Liver (tissue), 9 donors: ENCODE results near the gene REEP1. TPM values are rescaled to one million over a fixed set of nuclear protein-coding genes. Genes with fewer than 3 reads are reported as not detected.

Experiments
- DNase-seq: peaks from one replicate; pipeline ENCODE4 v3.0.0-alpha.2; 2017; ENCODE audit warnings: low spot score
- H3K27ac ChIP-seq, 2 donors: one replicate each; pipeline ENCODE4 v1.7.0; 2013; ENCODE audit warnings: inconsistent platforms in 2 of 2, low read length in 2 of 2, control low read depth in 1 of 2, low read depth in 1 of 2, mild to moderate bottlenecking in 1 of 2
- H3K27me3 ChIP-seq, 4 donors: one replicate each; pipeline versions ENCODE4 v1.6.1 to v1.7.0; 2013; ENCODE audit warnings: low read length in 3 of 4, inconsistent platforms in 1 of 4, mild to moderate bottlenecking in 1 of 4, moderate library complexity in 1 of 4; ENCODE audit not compliant: control insufficient read depth in 4 of 4, insufficient read depth in 4 of 4
- H3K36me3 ChIP-seq, 4 donors: one replicate each; pipeline versions ENCODE4 v1.6.1 to v1.7.0; 2013; ENCODE audit warnings: low read length in 3 of 4, mild to moderate bottlenecking in 3 of 4, low read depth in 1 of 4, moderate library complexity in 1 of 4; ENCODE audit not compliant: control insufficient read depth in 4 of 4, insufficient read depth in 3 of 4
- H3K4me1 ChIP-seq, 4 donors: one replicate each; pipeline versions ENCODE4 v1.6.1 to v1.7.0; 2013; ENCODE audit warnings: low read length in 3 of 4, mild to moderate bottlenecking in 3 of 4, moderate library complexity in 1 of 4; ENCODE audit not compliant: control insufficient read depth in 4 of 4, insufficient read depth in 4 of 4
- H3K4me3 ChIP-seq, 3 donors: one replicate each; pipeline versions ENCODE4 v1.6.1 to v1.7.0; 2013; ENCODE audit warnings: low read length in 3 of 3, control low read depth in 1 of 3, low read depth in 1 of 3, mild to moderate bottlenecking in 1 of 3
- H3K9ac ChIP-seq, 2 donors: one replicate each; pipeline ENCODE4 v1.7.0; 2013; ENCODE audit warnings: low read length in 2 of 2, mild to moderate bottlenecking in 2 of 2, moderate library complexity in 2 of 2, control low read depth in 1 of 2, low read depth in 1 of 2
- H3K9me3 ChIP-seq, 4 donors: one replicate each; pipeline versions ENCODE4 v1.6.1 to v1.7.0; 2013; ENCODE audit warnings: low read length in 3 of 4; ENCODE audit not compliant: control insufficient read depth in 4 of 4
- EGR1 ChIP-seq, 2 donors: IDR thresholded peaks; 2 replicates each; pipeline ENCODE4 v1.6.1; 2016 to 2018; ENCODE audit warnings: antibody characterized with exemption in 2 of 2, low read depth in 2 of 2
- FOXA1 ChIP-seq: IDR thresholded peaks from 2 replicates; pipeline ENCODE4 v1.6.1; 2016; ENCODE audit warnings: antibody characterized with exemption
- FOXA2 ChIP-seq: IDR thresholded peaks from 2 replicates; pipeline ENCODE4 v1.6.1; 2016; ENCODE audit warnings: antibody characterized with exemption
- GABPA ChIP-seq, 2 donors: IDR thresholded peaks in 1 of 2; conservative IDR thresholded peaks in 1 of 2; 2 replicates each; pipeline ENCODE4 v1.6.1; 2016; ENCODE audit warnings: antibody characterized with exemption in 2 of 2, mild to moderate bottlenecking in 1 of 2, moderate library complexity in 1 of 2
- HNF4A ChIP-seq, 2 donors: conservative IDR thresholded peaks; 2 replicates each; pipeline ENCODE4 v1.6.1; 2016; ENCODE audit warnings: antibody characterized with exemption in 2 of 2, mild to moderate bottlenecking in 2 of 2
- HNF4G ChIP-seq: IDR thresholded peaks from 2 replicates; pipeline ENCODE4 v1.6.1; 2016; ENCODE audit warnings: antibody characterized with exemption
- JUND ChIP-seq, 2 donors: IDR thresholded peaks; 2 replicates each; pipeline ENCODE4 v1.6.1; 2016; ENCODE audit warnings: antibody characterized with exemption in 2 of 2
- MAX ChIP-seq: IDR thresholded peaks from 2 replicates; pipeline ENCODE4 v1.6.1; 2016; ENCODE audit warnings: antibody characterized with exemption
- NR2F2 ChIP-seq: IDR thresholded peaks from 2 replicates; pipeline ENCODE4 v1.6.1; 2016; ENCODE audit warnings: antibody characterized with exemption
- RAD21 ChIP-seq, 2 donors: IDR thresholded peaks; 2 replicates each; pipeline ENCODE4 v1.6.1; 2016; ENCODE audit warnings: antibody characterized with exemption in 2 of 2, mild to moderate bottlenecking in 2 of 2
- REST ChIP-seq: IDR thresholded peaks from 2 replicates; pipeline ENCODE4 v1.6.1; 2016; ENCODE audit warnings: antibody characterized with exemption, mild to moderate bottlenecking
- RXRA ChIP-seq, 2 donors: IDR thresholded peaks; 2 replicates each; pipeline ENCODE4 v1.6.1; 2017 to 2018; ENCODE audit warnings: antibody characterized with exemption in 2 of 2, mild to moderate bottlenecking in 1 of 2
- SP1 ChIP-seq: IDR thresholded peaks from 2 replicates; pipeline ENCODE4 v1.6.1; 2018; ENCODE audit warnings: antibody characterized with exemption, mild to moderate bottlenecking
- TAF1 ChIP-seq: conservative IDR thresholded peaks from 2 replicates; pipeline ENCODE4 v1.6.1; 2016; ENCODE audit warnings: antibody characterized with exemption, mild to moderate bottlenecking
- YY1 ChIP-seq: IDR thresholded peaks from 2 replicates; pipeline ENCODE4 v1.6.1; 2016; ENCODE audit warnings: antibody characterized with exemption, mild to moderate bottlenecking
- ZBTB33 ChIP-seq: IDR thresholded peaks from 2 replicates; pipeline ENCODE4 v1.6.1; 2016; ENCODE audit warnings: antibody characterized with exemption
- WGBS: extraction: QIAGEN DNeasy Blood & Tissue Kit; methylation state at CpG from one replicate; pipeline ENCODE4 v1.1.7; 2013; 5-methylcytosine and 5-hydroxymethylcytosine counted together
- polyA plus RNA-seq, 2 donors: library from polyadenylated mRNA; stranded (reverse) in 1 of 2; unstranded in 1 of 2; fragments of 200-250 nt in 1 of 2; fragments of >200 nt in 1 of 2; fragmentation: Nextera tagmentation in 1 of 2; extraction: Ambion mirVana in 1 of 2; gene quantifications; one replicate each; pipeline versions ENCODE4 v1.2.1 to v1.2.3, GENCODE V29; 2013 to 2015
- total RNA-seq, 2 donors: library from RNA; depleted of rRNA; stranded (reverse); fragments of >200 nt; gene quantifications; one replicate each; pipeline ENCODE4 v1.2.3, GENCODE V29; 2014
- TF ChIP-seq, protein P1 (sequence below): fragments of 150-350 bp; IDR thresholded peaks from 2 replicates; pipeline ENCODE4 v1.5.1; 2017; ENCODE audit warnings: improper control_type of control experiment, low read depth, low read length; ENCODE audit not compliant: missing input control
- TF ChIP-seq, protein P2 (sequence below): IDR thresholded peaks from 2 replicates; pipeline ENCODE4 v1.6.1; 2016; ENCODE audit warnings: antibody characterized with exemption
- donor health status: healthy.
- donor health status: healthy.
- donor health status: healthy.
- donor health status: healthy.
- donor health status: healthy.

Gene REEP1
- total and polyA plus RNA-seq, 4 donors = 0.46 to 1.7 (median 0.89) TPM

DNA sequence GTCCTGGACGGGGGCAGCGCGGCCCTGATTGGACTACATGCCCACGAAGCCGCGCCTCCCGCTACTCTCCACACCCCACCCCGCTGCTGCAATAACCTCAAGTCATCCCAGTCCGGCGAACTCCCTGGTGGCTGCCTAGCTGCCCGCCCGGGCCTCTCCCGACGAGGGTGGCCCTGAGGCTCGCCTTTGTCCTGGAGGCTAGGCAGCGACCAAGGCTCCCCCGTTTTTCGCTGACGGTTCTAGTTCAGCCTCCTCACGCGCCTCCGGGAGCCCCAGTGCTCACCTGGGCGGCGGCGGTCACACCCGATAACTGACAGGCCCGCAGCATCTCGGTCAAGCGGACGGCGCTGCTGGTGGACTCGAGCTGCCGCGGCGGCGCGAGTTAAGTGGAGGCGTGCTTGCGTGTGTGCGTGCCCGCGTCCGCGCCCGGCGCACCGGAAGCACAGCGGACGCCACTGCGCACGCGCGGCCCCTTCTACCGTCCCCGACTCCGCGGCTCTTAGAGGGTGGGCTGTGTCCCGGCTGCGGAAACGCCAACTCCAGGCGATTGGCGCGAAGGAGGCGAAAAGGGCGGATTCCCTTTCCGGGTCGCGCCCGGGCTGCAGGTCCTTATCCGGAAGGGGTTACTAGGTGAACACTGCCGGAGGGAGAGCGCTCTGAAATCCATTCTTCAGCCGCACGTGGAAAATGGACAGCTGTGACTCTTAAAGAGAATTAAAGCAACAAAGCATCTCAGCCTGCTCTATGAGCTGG, 142.2 kb downstream of the REEP1 start, which contains the start of gene IMMT (continued):
- TF ChIP-seq FOXA2 (no peak), NR2F2 (peak; percentile 96), RXRA (IDR thresholded peaks at IDR 0.05) (peak; percentile 90 to 95), FOXA1 (no peak), GABPA (IDR thresholded peaks at IDR 0.05 in 1 of 2, conservative IDR thresholded peaks at IDR 0.05 in 1 of 2) (peak; percentile 80 to 91), HNF4G (peak; percentile 26), MAX (peak; percentile 56), SP1 (peak; percentile 82), EGR1 (IDR thresholded peaks at IDR 0.05; ENCODE audit: low read depth in 2 of 2) (peak in 1 of 2 donors; percentile 31), RAD21 (IDR thresholded peaks at IDR 0.05) (peak in 1 of 2 donors; percentile 12)

DNA sequence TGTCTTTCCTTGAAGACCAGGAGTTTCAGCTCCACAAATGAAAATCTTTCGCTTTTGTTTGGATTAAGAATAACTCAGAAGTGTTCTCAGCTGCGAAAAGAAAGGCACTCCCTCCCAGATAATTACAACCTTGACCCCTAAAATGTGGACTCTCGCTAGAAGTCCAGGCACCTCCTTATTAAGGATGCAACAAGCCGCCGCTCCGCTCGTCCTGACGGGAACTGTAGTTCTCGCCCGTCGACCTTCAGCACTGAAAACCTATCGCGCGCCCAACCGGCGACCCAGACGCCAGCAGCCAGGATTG, 142.7 kb downstream of the REEP1 start:
- under 1% methylated on average over 17 of the region's 17 CpGs for WGBS
- H3K27ac ChIP-seq = peak overlapping the region; percentile 96 to 98
- no peaks in the 10 kb centered on the region for H3K36me3 ChIP-seq
- no peak for TF ChIP-seq YY1
- TF ChIP-seq, protein P1, sequence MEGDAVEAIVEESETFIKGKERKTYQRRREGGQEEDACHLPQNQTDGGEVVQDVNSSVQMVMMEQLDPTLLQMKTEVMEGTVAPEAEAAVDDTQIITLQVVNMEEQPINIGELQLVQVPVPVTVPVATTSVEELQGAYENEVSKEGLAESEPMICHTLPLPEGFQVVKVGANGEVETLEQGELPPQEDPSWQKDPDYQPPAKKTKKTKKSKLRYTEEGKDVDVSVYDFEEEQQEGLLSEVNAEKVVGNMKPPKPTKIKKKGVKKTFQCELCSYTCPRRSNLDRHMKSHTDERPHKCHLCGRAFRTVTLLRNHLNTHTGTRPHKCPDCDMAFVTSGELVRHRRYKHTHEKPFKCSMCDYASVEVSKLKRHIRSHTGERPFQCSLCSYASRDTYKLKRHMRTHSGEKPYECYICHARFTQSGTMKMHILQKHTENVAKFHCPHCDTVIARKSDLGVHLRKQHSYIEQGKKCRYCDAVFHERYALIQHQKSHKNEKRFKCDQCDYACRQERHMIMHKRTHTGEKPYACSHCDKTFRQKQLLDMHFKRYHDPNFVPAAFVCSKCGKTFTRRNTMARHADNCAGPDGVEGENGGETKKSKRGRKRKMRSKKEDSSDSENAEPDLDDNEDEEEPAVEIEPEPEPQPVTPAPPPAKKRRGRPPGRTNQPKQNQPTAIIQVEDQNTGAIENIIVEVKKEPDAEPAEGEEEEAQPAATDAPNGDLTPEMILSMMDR = no peak
- TF ChIP-seq, protein P2, sequence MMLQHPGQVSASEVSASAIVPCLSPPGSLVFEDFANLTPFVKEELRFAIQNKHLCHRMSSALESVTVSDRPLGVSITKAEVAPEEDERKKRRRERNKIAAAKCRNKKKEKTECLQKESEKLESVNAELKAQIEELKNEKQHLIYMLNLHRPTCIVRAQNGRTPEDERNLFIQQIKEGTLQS = no peak
- peak; percentile 39 for TF ChIP-seq HNF4G
- TF ChIP-seq TAF1 = peak; percentile 7
- TF ChIP-seq NR2F2 = peak; percentile 83
- TF ChIP-seq HNF4A (conservative IDR thresholded peaks at IDR 0.05) = peak; percentile 56 to 85
- peak in 1 of 2 donors; percentile 24 for TF ChIP-seq JUND (IDR thresholded peaks at IDR 0.05)
- no peak for TF ChIP-seq REST
- peak; percentile 72 for TF ChIP-seq ZBTB33
- no peak for TF ChIP-seq RAD21 (IDR thresholded peaks at IDR 0.05)
- TF ChIP-seq FOXA1 = no peak
- peak; percentile 78 for TF ChIP-seq SP1
- TF ChIP-seq GABPA (IDR thresholded peaks at IDR 0.05 in 1 of 2, conservative IDR thresholded peaks at IDR 0.05 in 1 of 2) = no peak
- peak; percentile 66 for TF ChIP-seq MAX
- peak; percentile 59 to 87 for TF ChIP-seq RXRA (IDR thresholded peaks at IDR 0.05)
- no peak for TF ChIP-seq FOXA2
- no peak for TF ChIP-seq EGR1 (IDR thresholded peaks at IDR 0.05; ENCODE audit: low read depth in 2 of 2)
- H3K4me3 ChIP-seq = peak overlapping the region; percentile 65 to 83 (median 83)
- H3K9ac ChIP-seq = peak overlapping the region; percentile 49 to 63
- H3K4me1 ChIP-seq = peaks cover 5 to 33% (median 22%) of the 10 kb centered on the region in 4 donors
- no peak for DNase-seq
- no peaks in the 10 kb centered on the region for H3K9me3 ChIP-seq
- H3K27me3 ChIP-seq = no peaks in the 10 kb centered on the region
